Activated CD8-positive, alpha-beta T cell treated with anti-CD3 and anti-CD28 coated beads, Interleukin-2, amount 10 ng/mL, durations not matched to agents 7 days and 5 days (primary cell): ENCODE measurements around the gene LRP2BP. TPM values are rescaled to one million over a fixed set of nuclear protein-coding genes. Genes with fewer than 3 reads are reported as not detected.
"Not testable (repeated sequence)": the region's sequence is repeated elsewhere in the genome, so short reads cannot be mapped to it uniquely, and the experiment has no call there.

Source experiments
- ATAC-seq: fragments of 150-1000 bp; cut with Tn5 transposase; one replicate; pipeline ENCODE4 v1.10.0; 2021; ENCODE audit warnings: moderate library complexity
- CTCF ChIA-PET: fragments of 350-600 bp; sonication (Branson Sonifier 250); formaldehyde crosslinking; loops from one replicate; lab custom pipeline; 2021; ENCODE audit warnings: antibody characterized with exemption; lab: Charles Lee
- POLR2A ChIA-PET: fragments of 350-600 bp; sonication (Branson Sonifier 250); formaldehyde crosslinking; loops from one replicate; lab custom pipeline; 2021; ENCODE audit warnings: antibody characterized with exemption; lab: Charles Lee
- DNase-seq: peaks from one replicate; pipeline ENCODE4 v3.0.0-alpha.2; 2020
- H3K27ac Mint-ChIP-seq: one replicate; pipeline ENCODE4 v1.8.0; 2021; ENCODE audit warnings: mild to moderate bottlenecking, mixed read lengths
- H3K27me3 Mint-ChIP-seq: one replicate; pipeline ENCODE4 v1.8.0; 2021; ENCODE audit warnings: low read depth, mixed read lengths
- H3K36me3 Mint-ChIP-seq: one replicate; pipeline ENCODE4 v1.8.0; 2021; ENCODE audit warnings: low read depth, mixed read lengths
- H3K4me1 Mint-ChIP-seq: one replicate; pipeline ENCODE4 v1.8.0; 2021; ENCODE audit warnings: low read depth, mixed read lengths
- H3K4me3 Mint-ChIP-seq: one replicate; pipeline ENCODE4 v1.8.0; 2021; ENCODE audit warnings: mild to moderate bottlenecking, mixed read lengths
- H3K9me3 Mint-ChIP-seq: one replicate; pipeline ENCODE4 v1.8.0; 2022; ENCODE audit warnings: mixed read lengths; ENCODE audit not compliant: insufficient read depth
- total RNA-seq, 2 experiments: library from RNA; stranded (reverse); gene quantifications; one replicate each; pipeline ENCODE4 v1.2.3, GENCODE V29; 2021

LRP2BP gene
- total RNA-seq, 2 experiments from 2014 or later: 0.97 to 1.3 TPM

DNA sequence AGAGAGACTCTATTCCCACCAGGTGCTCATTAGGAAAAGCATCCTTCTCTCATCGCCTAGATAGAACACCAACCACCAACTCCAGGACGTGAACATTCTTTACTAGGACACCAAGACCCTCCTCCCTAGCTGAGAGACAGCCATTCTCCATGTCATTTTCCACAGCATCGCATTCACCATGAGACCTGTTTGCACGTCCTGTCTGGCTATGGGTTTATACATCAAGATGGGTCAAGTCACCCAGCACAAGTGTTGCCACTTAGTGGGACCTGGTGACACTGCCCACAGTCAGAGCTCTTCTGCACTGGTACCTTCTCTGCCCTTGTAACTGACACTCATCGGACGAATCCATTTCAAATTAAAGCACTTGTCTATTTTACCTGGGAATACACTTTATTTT is 17.5 kb downstream of the LRP2BP start:
- ATAC-seq (no peak), DNase-seq (no peak)
- Mint-ChIP-seq H3K27ac (no peak overlapping the region), H3K36me3 (peaks cover 2% of the 10 kb centered on the region), H3K4me1 (no peaks in the 10 kb centered on the region), H3K4me3 (no peak overlapping the region), H3K9me3 (no peaks in the 10 kb centered on the region), H3K27me3 (no peaks in the 10 kb centered on the region)
- POLR2A ChIA-PET: interaction anchor here (0.6 to 0.7 kb wide), 2 partner anchors 17 to 109 kb away, joined by 3 read pairs; partner anchors contain the start of gene LRP2BP
- CTCF ChIA-PET: no interaction called here

DNA sequence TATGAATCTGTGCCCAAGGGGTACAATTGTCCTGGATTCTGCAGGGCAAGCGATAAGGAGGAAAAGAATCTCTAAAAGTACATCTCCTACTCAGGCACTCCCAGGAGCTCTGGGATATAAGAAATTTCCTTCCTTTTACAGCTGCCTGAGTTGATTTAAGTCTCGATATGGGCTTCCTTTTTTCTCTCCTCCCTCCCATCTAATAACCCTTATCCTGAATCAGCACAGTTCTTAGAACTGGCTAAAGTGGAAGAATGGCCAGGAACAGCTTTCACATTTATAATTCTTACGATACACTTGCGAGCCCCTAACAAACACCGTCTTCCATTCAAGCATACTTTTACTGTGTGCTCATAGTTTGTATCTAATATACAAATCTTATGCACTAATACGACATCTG is 21.2 kb downstream of the LRP2BP start:
- Mint-ChIP-seq H3K4me1 (no peaks in the 10 kb centered on the region), H3K9me3 (no peaks in the 10 kb centered on the region), H3K4me3 (no peak overlapping the region), H3K36me3 (no peaks in the 10 kb centered on the region), H3K27me3 (no peaks in the 10 kb centered on the region), H3K27ac (no peak overlapping the region)
- no peak for ATAC-seq
- CTCF ChIA-PET: no interaction called here
- POLR2A ChIA-PET: no interaction called here
- no peak for DNase-seq

DNA sequence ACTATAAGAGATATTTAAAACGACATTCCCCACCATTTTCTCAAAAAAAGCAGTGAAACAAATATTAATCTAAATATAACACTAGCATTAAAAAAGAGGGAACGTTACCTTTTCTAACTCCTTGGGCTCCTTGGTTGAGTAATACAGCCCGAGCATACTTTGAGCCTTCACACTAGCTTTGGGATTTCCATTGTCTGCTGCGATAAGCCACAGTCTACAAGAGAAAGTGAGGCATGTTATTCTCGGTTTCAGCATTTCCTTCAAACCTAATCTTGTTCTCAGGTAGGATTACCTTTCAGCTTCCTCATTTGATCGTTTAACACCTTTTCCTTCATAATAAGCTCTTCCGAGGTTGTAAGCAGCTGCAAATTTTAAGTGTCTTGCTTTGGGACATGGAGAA is 21.7 kb downstream of the LRP2BP start:
- CTCF ChIA-PET: no interaction called here
- no peaks in the 10 kb centered on the region for H3K4me1 Mint-ChIP-seq
- no peaks in the 10 kb centered on the region for H3K9me3 Mint-ChIP-seq
- no peaks in the 10 kb centered on the region for H3K27me3 Mint-ChIP-seq
- POLR2A ChIA-PET: no interaction called here
- no peaks in the 10 kb centered on the region for H3K36me3 Mint-ChIP-seq
- no peak overlapping the region for H3K27ac Mint-ChIP-seq
- H3K4me3 Mint-ChIP-seq: no peak overlapping the region
- ATAC-seq (no peak), DNase-seq (no peak)

DNA sequence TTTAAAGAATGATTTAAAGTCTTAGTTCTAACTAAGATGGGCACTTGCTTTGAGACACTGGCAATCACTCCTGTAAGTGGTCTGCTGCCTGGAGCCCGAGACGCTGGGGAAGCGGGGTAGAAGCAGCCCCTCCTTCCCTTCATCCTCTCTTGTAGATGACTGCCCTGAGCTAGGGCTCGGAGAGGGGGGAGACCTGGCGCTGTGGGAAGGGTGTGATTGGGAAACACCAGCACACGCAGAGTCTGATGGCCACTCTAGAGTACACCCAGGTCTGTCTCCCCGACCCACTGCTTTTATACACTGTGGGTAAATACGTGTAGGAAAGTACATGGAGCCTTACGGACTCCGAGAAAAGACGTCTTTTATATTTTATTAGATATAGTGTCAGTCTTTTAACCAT is 24.0 kb downstream of the LRP2BP start:
- Mint-ChIP-seq H3K9me3 (no peaks in the 10 kb centered on the region), H3K27ac (no peak overlapping the region), H3K4me3 (no peak overlapping the region), H3K27me3 (no peaks in the 10 kb centered on the region), H3K4me1 (no peaks in the 10 kb centered on the region), H3K36me3 (no peaks in the 10 kb centered on the region)
- ATAC-seq (no peak), DNase-seq (no peak)
- ChIA-PET POLR2A (no interaction called here), CTCF (interaction anchor here (0.8 kb wide), 1 partner anchor 226 kb away, joined by 3 read pairs; no protein-coding TSS in a partner anchor)

DNA sequence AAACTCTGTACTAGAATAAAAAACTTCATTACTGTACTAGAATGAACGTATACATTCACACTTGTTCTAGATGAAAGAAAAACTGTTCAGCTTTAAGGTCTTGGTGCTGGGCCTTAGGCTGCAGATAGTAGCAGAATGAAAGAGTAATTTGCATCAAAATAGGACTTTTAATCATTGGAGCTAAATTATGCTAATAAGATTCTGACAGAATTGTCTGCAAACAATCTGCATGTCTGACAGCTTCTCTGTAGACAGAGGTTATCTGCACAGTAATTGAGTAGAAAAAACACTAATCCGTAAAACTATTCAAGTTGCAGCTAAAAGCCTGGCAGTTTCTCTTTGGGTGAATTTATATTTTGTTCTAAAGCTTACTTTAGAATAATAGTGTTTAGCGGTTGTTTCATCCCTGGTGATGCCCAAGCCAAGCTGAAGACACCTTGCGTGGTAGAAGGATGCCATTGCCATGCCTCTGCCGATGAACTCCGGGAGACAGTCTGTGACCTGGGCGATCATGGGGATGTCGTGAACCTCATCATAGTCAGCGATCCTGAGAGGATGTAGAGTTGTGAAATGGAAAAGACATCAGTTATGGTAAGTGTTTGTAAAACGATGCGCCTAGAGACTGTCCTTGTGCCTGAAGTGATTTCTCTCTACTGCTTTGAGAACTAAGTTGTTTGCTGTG is 25.3 kb downstream of the LRP2BP start:
- Mint-ChIP-seq H3K36me3 (no peaks in the 10 kb centered on the region), H3K27ac (no peak overlapping the region), H3K4me1 (no peaks in the 10 kb centered on the region), H3K27me3 (no peaks in the 10 kb centered on the region), H3K9me3 (no peaks in the 10 kb centered on the region), H3K4me3 (no peak overlapping the region)
- ATAC-seq (no peak), DNase-seq (no peak)
- POLR2A ChIA-PET: no interaction called here
- CTCF ChIA-PET: no interaction called here

DNA sequence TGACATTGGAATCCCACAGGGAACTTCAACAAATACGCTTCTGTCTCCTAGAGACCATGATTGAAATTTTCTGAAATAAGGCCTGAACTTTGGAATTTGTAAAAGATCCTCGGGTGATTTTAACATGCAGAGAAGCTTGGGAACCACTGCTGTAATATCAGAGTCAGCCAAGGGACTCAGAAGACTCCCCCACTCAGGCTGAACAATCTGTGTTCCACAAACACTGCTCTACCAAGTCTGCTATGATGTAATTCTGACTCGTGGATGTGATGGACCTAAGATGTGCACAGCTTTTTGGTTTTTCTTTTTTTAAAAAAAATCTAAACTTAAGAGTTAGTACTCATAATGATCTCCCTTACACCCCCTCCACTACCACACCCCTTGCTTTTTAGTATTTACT is 26.0 kb downstream of the LRP2BP start:
- CTCF ChIA-PET: no interaction called here

DNA sequence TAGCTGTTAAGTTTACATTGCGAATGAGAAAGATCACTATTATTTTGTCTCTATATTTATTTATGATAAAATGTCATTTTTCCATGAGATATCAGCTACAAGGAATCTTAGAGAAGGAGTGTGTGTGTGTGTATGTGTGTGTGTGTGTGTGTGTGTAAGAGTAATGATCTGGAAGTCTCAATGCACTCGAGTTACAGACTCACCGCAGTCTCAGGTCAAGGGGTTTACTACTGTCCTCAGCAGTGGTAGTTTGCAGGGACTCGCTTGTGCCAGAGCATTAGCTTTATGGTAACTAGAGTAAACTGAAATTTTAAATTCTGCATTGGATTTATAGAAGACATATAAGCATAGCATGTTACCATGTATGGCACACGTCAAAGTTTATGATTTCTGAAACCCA is 30.8 kb downstream of the LRP2BP start:
- Mint-ChIP-seq H3K4me1 (no peaks in the 10 kb centered on the region), H3K9me3 (no peaks in the 10 kb centered on the region), H3K4me3 (no peak overlapping the region), H3K27me3 (no peaks in the 10 kb centered on the region), H3K36me3 (peaks cover 3% of the 10 kb centered on the region), H3K27ac (no peak overlapping the region)
- no peak for ATAC-seq
- CTCF ChIA-PET: no interaction called here
- DNase-seq: no peak
- POLR2A ChIA-PET: no interaction called here

More for the DNA sequence above, 26.0 kb downstream of the LRP2BP start:
- H3K9me3 Mint-ChIP-seq: no peaks in the 10 kb centered on the region
- H3K27ac Mint-ChIP-seq: no peak overlapping the region
- no peak for DNase-seq
- no peak overlapping the region for H3K4me3 Mint-ChIP-seq
- ATAC-seq: no peak
- no peaks in the 10 kb centered on the region for H3K4me1 Mint-ChIP-seq
- no peaks in the 10 kb centered on the region for H3K36me3 Mint-ChIP-seq
- POLR2A ChIA-PET: no interaction called here
- H3K27me3 Mint-ChIP-seq: no peaks in the 10 kb centered on the region

DNA sequence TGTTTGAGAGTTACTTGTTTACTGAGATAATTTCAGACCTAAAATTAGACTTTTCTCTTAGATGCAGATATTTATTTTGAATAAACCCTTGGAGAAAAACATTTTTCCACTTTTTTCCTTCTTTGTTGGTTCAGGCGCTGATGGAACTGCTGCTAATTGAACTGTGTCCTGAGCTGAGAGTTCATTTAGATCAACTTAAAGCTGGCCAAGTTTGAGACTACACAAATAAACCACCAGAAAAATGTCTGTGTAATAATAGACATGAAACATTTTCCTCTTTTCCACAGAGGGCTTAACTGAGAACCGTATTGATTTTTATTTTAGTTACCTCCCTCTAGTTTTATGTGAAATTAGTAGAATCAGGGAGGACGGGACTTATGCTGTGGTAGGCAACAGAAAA is 32.5 kb downstream of the LRP2BP start:
- H3K27me3 Mint-ChIP-seq: no peaks in the 10 kb centered on the region
- ATAC-seq (no peak), DNase-seq (no peak)
- POLR2A ChIA-PET: no interaction called here
- H3K36me3 Mint-ChIP-seq: peaks cover 3% of the 10 kb centered on the region
- no peak overlapping the region for H3K4me3 Mint-ChIP-seq
- H3K27ac Mint-ChIP-seq: no peak overlapping the region
- H3K4me1 Mint-ChIP-seq: no peaks in the 10 kb centered on the region
- no peaks in the 10 kb centered on the region for H3K9me3 Mint-ChIP-seq
- CTCF ChIA-PET: no interaction called here

DNA sequence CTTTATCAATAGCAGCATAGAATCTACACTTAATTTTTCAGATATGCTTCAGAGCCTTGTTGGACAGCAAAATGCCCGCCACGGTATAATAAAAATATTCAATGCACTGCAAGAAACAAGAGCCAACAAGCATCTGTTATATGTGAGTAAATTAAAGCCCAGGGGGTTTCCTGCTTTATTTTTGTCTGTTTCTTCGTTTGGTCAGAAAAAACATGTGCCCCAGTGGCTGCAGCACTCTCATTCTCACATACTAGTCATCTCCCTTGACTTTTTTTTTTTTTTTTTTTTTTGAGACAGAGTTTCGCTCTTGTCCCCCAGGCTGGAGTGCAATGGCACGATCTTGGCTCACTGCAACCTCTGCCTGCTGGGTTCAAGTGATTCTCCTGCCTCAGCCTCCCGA is 33.2 kb downstream of the LRP2BP start:
- POLR2A ChIA-PET, H3K36me3 Mint-ChIP-seq, H3K9me3 Mint-ChIP-seq, DNase-seq, H3K27me3 Mint-ChIP-seq, H3K4me3 Mint-ChIP-seq, ATAC-seq, H3K27ac Mint-ChIP-seq, H3K4me1 Mint-ChIP-seq: not testable (repeated sequence)
- CTCF ChIA-PET: interaction anchor here (1.3 kb wide), 1 partner anchor 10 kb away, joined by 3 read pairs; no protein-coding TSS in a partner anchor

DNA sequence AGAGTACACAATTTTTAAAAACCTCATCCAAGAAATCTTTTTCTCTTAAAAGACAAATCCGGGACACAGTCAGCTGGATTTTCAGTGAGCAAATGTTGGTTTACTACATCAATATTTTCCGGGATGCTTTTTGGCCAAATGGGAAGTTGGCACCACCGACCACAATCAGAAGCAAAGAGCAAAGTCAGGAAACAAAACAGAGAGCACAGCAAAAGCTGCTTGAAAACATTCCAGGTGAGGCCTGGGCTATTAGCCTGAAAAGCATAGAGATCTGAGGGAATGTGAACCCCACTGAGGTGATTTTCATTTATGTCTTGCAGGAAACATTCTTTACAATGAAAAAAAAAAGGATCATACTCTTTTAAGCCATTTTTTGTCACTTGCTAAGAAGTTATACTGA is 33.9 kb downstream of the LRP2BP start:
- ATAC-seq: no peak
- Mint-ChIP-seq H3K27ac (no peak overlapping the region), H3K4me3 (no peak overlapping the region), H3K36me3 (peaks cover 8% of the 10 kb centered on the region), H3K4me1 (no peaks in the 10 kb centered on the region), H3K9me3 (no peaks in the 10 kb centered on the region), H3K27me3 (no peaks in the 10 kb centered on the region)
- DNase-seq: no peak
- CTCF ChIA-PET: interaction anchor here (1.3 kb wide), 1 partner anchor 9 kb away, joined by 3 read pairs; no protein-coding TSS in a partner anchor
- POLR2A ChIA-PET: no interaction called here

DNA sequence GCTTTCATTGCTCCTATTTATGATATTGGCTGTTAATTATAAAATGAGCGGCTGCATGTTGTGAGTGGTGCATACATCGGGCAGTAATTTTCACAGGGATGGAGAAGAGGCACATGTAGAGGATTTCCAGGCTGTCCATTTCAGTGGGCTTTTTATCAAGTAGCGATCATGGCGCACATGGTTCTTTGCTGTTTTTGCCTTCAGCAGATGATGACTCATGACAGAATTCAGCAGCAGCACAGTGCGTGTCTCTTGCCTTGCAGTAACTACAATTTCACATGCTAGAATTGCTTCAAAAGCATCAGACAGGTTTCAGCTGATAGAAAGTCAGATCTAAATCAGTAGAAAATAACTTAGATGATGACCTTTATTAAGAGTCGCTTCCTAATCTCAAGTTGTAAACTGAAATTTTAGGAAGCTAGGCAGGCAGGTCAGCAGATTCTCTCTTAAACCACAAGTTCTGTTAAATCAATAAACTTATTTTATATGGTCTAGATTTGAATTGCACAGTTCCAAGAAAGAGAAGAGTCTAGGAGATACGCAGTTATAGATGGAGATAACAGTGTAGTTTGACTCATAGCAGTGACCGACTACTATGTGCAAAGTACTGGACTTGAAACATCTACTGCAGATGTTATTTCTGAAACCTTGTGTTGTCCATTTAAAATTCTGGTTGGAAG is 35.8 kb downstream of the LRP2BP start:
- H3K36me3 Mint-ChIP-seq: peaks cover 8% of the 10 kb centered on the region
- ATAC-seq (no peak), DNase-seq (no peak)
- no peaks in the 10 kb centered on the region for H3K9me3 Mint-ChIP-seq
- H3K4me3 Mint-ChIP-seq: no peak overlapping the region
- POLR2A ChIA-PET: no interaction called here
- no peak overlapping the region for H3K27ac Mint-ChIP-seq
- H3K4me1 Mint-ChIP-seq: no peaks in the 10 kb centered on the region
- CTCF ChIA-PET: no interaction called here
- no peaks in the 10 kb centered on the region for H3K27me3 Mint-ChIP-seq

DNA sequence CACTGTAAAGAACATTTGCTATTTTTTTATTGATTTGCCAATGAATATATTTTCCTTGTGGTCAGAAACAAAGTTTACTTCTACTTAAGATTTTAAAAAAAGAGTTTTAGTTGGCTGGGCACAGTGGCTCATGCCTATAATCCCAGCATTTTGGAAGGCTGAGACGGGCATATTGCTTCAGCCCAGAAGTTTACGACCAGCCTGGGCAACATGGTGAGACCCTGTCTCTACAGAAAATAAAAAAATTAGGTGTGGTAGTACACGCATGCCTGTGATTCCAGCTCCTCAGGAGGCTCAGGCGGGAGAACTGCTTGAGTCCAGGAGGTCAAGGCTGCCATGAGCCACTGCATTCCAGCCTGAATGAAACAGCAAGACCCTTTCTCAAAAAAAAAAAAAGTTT is 36.8 kb downstream of the LRP2BP start:
- DNase-seq (no peak), ATAC-seq (no peak)
- H3K27me3 Mint-ChIP-seq: no peaks in the 10 kb centered on the region
- H3K4me1 Mint-ChIP-seq: no peaks in the 10 kb centered on the region
- ChIA-PET CTCF (no interaction called here), POLR2A (no interaction called here)
- peaks cover 11% of the 10 kb centered on the region for H3K36me3 Mint-ChIP-seq
- H3K9me3 Mint-ChIP-seq: no peaks in the 10 kb centered on the region
- no peak overlapping the region for H3K4me3 Mint-ChIP-seq
- no peak overlapping the region for H3K27ac Mint-ChIP-seq
